Raji (cell line): ENCODE results near the gene CHMP2A.

Experiments
- POLR2A ChIP-seq: IDR thresholded peaks from 2 replicates; pipeline ENCODE4 v1.6.1; 2011; ENCODE audit warnings: low read depth, low read length, control low read depth; ENCODE audit not compliant: insufficient read depth

CHMP2A gene

GRCh38 chr19:58554494-58555368, at the start of gene CHMP2A:
Gene CHMP2A, minus strand, starts transcription at chr19:58555105. Its CDS starts 893 bp downstream, at chr19:58554212.
- TF ChIP-seq POLR2A = peak; percentile 82

GRCh38 chr19:58586133-58586765, 31.3 kb upstream of the CHMP2A start:
- no peak for TF ChIP-seq POLR2A

GRCh38 chr19:58585442-58586132, 30.7 kb upstream of the CHMP2A start:
- no peak for TF ChIP-seq POLR2A

- no peak for TF ChIP-seq POLR2A
Measured at GRCh38 chr19:58584498-58585441, 29.9 kb upstream of the CHMP2A start.

GRCh38 chr19:58582985-58583384, 28.1 kb upstream of the CHMP2A start:
- no peak for TF ChIP-seq POLR2A

GRCh38 chr19:58581227-58582141, 26.6 kb upstream of the CHMP2A start:
- no peak for TF ChIP-seq POLR2A

- TF ChIP-seq POLR2A = no peak
Measured at GRCh38 chr19:58579473-58580142, 24.7 kb upstream of the CHMP2A start.

- no peak for TF ChIP-seq POLR2A
Measured at GRCh38 chr19:58578012-58578925, 23.4 kb upstream of the CHMP2A start.

GRCh38 chr19:58575183-58576041, 20.5 kb upstream of the CHMP2A start:
- peak; percentile 90 for TF ChIP-seq POLR2A

- no peak for TF ChIP-seq POLR2A
Measured at GRCh38 chr19:58573658-58574164, 18.8 kb upstream of the CHMP2A start.
